Esophagus muscularis mucosa (tissue), 3 donors: ENCODE results near the gene TNFRSF19.

Source experiments
- CTCF ChIP-seq, 3 experiments: fragments of 200-600 bp in 2 of 3; fragments of 450-650 bp in 1 of 3; sonication (generic) in 2 of 3; IDR thresholded peaks; one replicate each; pipeline ENCODE4 v1.5.1; 2017 to 2019; ENCODE audit warnings: antibody characterized with exemption in 3 of 3, mild to moderate bottlenecking in 2 of 3, moderate library complexity in 1 of 3
- POLR2A ChIP-seq: fragments of 450-650 bp; IDR thresholded peaks from one replicate; pipeline ENCODE4 v1.6.1; 2017; ENCODE audit warnings: antibody characterized with exemption, moderate library complexity, mild to moderate bottlenecking, low read depth

- no peak for TF ChIP-seq CTCF (IDR thresholded peaks at IDR 0.05)
- TF ChIP-seq POLR2A = no peak
These were observed 88.8 kb downstream of the TNFRSF19 start for GRCh38 chr13:23658929-23659541.
